ENCODE data around the gene DGUOK.

DGUOK gene

DNA sequence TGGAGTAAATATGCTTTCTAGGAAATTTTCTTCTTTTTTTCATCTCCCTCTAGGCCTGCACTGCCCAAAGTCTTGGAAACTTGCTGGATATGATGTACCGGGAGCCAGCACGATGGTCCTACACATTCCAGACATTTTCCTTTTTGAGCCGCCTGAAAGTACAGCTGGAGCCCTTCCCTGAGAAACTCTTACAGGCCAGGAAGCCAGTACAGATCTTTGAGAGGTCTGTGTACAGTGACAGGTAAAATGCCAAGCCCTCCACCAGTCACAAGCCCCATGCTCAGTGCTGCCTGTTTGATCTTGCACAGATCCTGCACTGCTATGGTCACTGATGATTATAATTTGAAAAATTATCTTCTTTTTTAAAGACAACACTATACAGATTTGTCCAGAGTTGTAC is 20.0 kb downstream of the DGUOK start:
- TF ChIP-seq, protein P1, sequence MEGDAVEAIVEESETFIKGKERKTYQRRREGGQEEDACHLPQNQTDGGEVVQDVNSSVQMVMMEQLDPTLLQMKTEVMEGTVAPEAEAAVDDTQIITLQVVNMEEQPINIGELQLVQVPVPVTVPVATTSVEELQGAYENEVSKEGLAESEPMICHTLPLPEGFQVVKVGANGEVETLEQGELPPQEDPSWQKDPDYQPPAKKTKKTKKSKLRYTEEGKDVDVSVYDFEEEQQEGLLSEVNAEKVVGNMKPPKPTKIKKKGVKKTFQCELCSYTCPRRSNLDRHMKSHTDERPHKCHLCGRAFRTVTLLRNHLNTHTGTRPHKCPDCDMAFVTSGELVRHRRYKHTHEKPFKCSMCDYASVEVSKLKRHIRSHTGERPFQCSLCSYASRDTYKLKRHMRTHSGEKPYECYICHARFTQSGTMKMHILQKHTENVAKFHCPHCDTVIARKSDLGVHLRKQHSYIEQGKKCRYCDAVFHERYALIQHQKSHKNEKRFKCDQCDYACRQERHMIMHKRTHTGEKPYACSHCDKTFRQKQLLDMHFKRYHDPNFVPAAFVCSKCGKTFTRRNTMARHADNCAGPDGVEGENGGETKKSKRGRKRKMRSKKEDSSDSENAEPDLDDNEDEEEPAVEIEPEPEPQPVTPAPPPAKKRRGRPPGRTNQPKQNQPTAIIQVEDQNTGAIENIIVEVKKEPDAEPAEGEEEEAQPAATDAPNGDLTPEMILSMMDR (IDR thresholded peaks at IDR 0.05; ENCODE audit: borderline replicate concordance, control extremely low read depth, extremely low read depth, insufficient read depth, missing control alignments): no peak
- in situ Hi-C loops (cut with MboI; ENCODE audit: low sequenced_read_pairs, unreplicated experiment): no loop called here
- DNase-seq (ENCODE audit: low spot score): no peak

DNA sequence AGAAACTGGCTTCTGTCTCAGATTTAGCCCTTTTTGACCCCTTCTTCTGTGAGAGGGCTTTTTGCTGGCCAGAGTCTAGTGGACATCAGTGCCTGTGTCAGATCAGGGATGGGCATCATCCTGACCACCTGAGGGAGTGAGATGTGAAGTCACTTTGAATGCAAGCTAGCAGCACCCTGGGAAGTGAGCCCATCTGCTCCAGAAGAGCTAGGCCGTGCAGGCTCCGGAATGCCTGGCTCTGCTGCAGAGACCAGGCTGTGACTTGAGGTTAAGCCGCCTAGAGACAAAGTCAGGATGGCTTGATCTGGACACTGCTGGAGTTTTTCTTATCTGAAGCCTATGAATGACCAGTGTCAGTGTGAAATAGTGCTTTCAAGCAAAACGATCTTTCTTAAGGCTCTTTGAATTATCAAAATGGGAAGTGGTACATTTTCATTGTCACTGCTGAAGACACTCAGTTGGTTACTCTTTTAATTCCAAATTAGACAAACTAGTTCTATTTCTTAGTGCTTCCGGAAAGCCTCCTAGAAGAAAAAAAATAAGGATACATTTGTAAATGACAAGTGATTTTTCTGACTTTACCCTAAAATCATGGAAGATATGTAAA is 20.8 kb downstream of the DGUOK start:
- no peak for DNase-seq (ENCODE audit: low spot score)
- in situ Hi-C loops (cut with MboI; ENCODE audit: low sequenced_read_pairs, unreplicated experiment): no loop called here
- TF ChIP-seq, protein P1 (IDR thresholded peaks at IDR 0.05; ENCODE audit: borderline replicate concordance, control extremely low read depth, extremely low read depth, insufficient read depth, missing control alignments): no peak

DNA sequence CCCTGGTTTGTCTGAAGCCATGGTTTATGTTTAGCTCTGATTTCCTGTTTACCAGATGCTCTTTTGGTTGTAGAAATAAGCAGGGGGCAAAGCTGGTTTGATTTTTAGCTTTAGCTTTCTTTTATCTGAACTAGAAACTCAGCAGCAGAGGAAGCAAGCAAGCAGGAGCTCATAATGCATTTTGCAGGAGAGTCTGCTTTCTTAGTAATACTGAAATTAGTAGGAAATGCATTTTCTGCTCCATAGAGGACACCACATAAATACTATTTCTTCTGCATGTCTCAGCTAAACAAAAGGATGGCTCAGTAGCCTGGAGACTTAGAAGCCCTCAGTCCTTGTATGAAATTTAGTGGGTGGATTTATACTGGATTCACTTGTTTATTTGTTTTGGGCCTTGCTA is 23.1 kb downstream of the DGUOK start:
- TF ChIP-seq, protein P1 (IDR thresholded peaks at IDR 0.05; ENCODE audit: borderline replicate concordance, control extremely low read depth, extremely low read depth, insufficient read depth, missing control alignments): no peak
- DNase-seq (ENCODE audit: low spot score): no peak
- in situ Hi-C loops (cut with MboI; ENCODE audit: low sequenced_read_pairs, unreplicated experiment): no loop called here

DNA sequence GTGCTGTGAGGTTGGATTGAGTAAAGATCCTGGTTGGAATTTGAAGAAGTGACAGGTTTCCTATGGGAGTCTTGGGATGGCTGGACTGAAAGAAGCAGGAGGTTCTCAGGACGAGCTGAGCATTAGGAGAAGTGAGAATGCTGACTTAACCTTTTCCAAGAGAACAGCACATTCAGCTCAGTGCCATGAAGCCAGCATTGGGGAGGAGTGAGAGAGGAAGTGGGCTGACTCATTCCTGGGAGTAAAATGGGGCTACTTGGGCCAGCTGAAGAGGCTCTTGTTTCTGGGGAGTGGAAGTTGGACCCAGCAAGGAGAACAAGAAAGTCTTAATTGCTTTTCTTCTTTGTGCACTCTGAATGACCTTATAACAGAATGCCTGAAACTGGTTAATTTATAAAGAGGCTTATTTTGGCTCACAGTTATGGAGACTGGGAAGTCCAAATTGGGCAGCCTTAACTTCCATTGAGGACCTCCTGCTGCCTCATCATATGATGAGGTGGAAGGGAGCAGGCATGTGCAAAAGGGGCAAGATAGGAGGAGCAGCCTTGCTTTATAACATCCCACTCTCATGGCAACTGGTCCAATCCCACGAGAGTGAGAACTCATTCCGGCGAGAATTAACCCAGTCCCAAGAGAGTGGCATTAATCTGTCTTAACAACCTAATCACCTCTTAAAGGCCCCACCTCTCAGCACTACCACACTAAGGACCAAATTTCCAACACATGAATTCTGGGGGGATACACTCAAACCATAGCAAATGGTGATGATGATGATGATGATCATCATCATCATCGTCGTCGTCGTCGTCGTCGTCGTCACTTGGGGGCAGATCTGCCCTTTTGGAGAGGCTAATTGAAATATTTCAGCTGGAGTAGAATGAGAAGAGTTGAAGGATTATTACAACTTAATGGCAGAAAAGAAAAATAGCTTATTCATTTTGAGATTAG is 26.1 kb downstream of the DGUOK start:
- in situ Hi-C loops (cut with MboI; ENCODE audit: low sequenced_read_pairs, unreplicated experiment): no loop called here
- TF ChIP-seq, protein P1 (IDR thresholded peaks at IDR 0.05; ENCODE audit: borderline replicate concordance, control extremely low read depth, extremely low read depth, insufficient read depth, missing control alignments): no peak
- no peak for DNase-seq (ENCODE audit: low spot score)

DNA sequence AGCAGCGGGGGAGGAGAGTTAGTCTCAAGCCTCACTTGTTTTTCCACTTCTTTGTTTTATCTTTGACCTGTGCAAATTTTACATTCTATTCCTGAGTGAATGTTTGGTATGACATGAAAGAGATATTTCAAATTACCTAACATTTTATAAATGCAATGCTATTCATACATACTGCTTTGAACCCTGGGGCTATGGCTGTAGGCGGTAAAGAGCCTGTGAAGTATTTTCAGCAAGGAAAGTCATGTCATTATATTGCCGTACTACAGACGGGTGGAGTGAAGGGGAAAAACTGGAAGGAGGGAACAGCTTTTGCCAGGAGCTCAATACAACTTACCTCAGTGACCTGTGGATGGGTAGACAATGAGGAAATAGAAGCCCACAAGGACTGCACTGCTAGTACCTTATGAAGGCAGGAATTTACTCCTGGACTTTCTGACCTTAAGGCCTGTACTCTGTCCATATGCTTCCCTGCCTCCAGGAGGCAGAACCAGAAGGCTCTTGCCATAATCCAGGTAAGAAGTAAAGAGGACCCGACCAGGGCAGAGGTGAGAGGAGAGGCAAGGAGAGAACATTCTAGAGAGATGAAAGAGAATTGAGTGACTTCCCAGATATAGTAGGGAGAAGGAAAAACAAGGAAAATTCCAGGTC is 29.7 kb downstream of the DGUOK start:
- no peak for DNase-seq (ENCODE audit: low spot score)
- in situ Hi-C loops (cut with MboI; ENCODE audit: low sequenced_read_pairs, unreplicated experiment): no loop called here
- TF ChIP-seq, protein P1 (IDR thresholded peaks at IDR 0.05; ENCODE audit: borderline replicate concordance, control extremely low read depth, extremely low read depth, insufficient read depth, missing control alignments): no peak

DNA sequence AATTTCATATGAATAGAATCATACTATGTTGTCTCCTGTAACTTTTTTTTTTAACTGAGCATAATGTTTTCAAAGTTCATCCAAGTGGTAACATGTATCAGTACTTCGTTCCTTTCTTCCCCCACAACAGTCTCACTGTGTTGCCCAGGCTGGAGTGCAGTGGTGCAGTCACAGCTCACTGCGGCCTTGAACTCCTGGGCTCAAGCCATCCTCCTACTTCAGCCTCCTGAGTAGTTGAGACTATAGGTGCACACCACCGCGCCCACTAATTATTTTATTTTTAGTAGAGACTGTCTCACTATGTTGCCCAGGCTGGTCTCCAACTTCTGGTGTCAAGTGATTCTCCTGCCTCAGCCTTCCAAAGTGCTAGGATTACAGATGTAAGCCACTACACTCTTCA is 34.6 kb downstream of the DGUOK start:
- in situ Hi-C loops (cut with MboI; ENCODE audit: low sequenced_read_pairs, unreplicated experiment): no loop called here
- TF ChIP-seq, protein P1 (IDR thresholded peaks at IDR 0.05; ENCODE audit: borderline replicate concordance, control extremely low read depth, extremely low read depth, insufficient read depth, missing control alignments): no peak
- no peak for DNase-seq (ENCODE audit: low spot score)
